ENCODE results near the gene LETM1.

Gene LETM1

GRCh38 chr4:1797298-1797860 lies 58.6 kb downstream of the LETM1 start:
- DNase-seq (ENCODE audit: low read depth in 1 of 2, low spot score in 1 of 2): no peak

GRCh38 chr4:1796486-1797204 lies 59.3 kb downstream of the LETM1 start:
- no peak for DNase-seq (ENCODE audit: low read depth in 1 of 2, low spot score in 1 of 2)

- no peak for DNase-seq (ENCODE audit: low read depth in 1 of 2, low spot score in 1 of 2)
These were observed 60.4 kb downstream of the LETM1 start for GRCh38 chr4:1795299-1796195.

- no peak for DNase-seq (ENCODE audit: low read depth in 1 of 2, low spot score in 1 of 2)
These were observed 61.1 kb downstream of the LETM1 start for GRCh38 chr4:1794809-1795298.

- DNase-seq (ENCODE audit: low read depth in 1 of 2, low spot score in 1 of 2): no peak
These were observed 61.8 kb downstream of the LETM1 start for GRCh38 chr4:1793940-1794808.

GRCh38 chr4:1793496-1793840 lies 62.5 kb downstream of the LETM1 start:
- DNase-seq (ENCODE audit: low read depth in 1 of 2, low spot score in 1 of 2): no peak

- peak in 1 of 2 donors; percentile 26 for DNase-seq (ENCODE audit: low read depth in 1 of 2, low spot score in 1 of 2)
These were observed 63.0 kb downstream of the LETM1 start, which contains the start of gene FGFR3 for GRCh38 chr4:1792832-1793495. Gene FGFR3, plus strand, starts transcription at chr4:1793293. Its CDS starts 642 bp downstream, at chr4:1793935.

GRCh38 chr4:1792158-1792831 lies 63.7 kb downstream of the LETM1 start:
- DNase-seq (ENCODE audit: low read depth in 1 of 2, low spot score in 1 of 2): no peak

GRCh38 chr4:1790005-1790404 lies 66.0 kb downstream of the LETM1 start:
- DNase-seq (ENCODE audit: low read depth in 1 of 2, low spot score in 1 of 2): no peak

- DNase-seq (ENCODE audit: low read depth in 1 of 2, low spot score in 1 of 2): no peak
These were observed 66.4 kb downstream of the LETM1 start for GRCh38 chr4:1789552-1789951.

GRCh38 chr4:1788254-1788973 lies 67.5 kb downstream of the LETM1 start:
- no peak for DNase-seq (ENCODE audit: low read depth in 1 of 2, low spot score in 1 of 2)

- DNase-seq (ENCODE audit: low read depth in 1 of 2, low spot score in 1 of 2): no peak
These were observed 68.4 kb downstream of the LETM1 start for GRCh38 chr4:1787411-1788077.

GRCh38 chr4:1786544-1787362 lies 69.2 kb downstream of the LETM1 start:
- DNase-seq (ENCODE audit: low read depth in 1 of 2, low spot score in 1 of 2): no peak

GRCh38 chr4:1785592-1785991 lies 70.4 kb downstream of the LETM1 start:
- no peak for DNase-seq (ENCODE audit: low read depth in 1 of 2, low spot score in 1 of 2)

GRCh38 chr4:1784789-1785591 lies 71.0 kb downstream of the LETM1 start:
- DNase-seq (ENCODE audit: low read depth in 1 of 2, low spot score in 1 of 2): no peak

- DNase-seq (ENCODE audit: low read depth in 1 of 2, low spot score in 1 of 2): no peak
These were observed 71.6 kb downstream of the LETM1 start for GRCh38 chr4:1784395-1784788.

- no peak for DNase-seq (ENCODE audit: low read depth in 1 of 2, low spot score in 1 of 2)
These were observed 72.0 kb downstream of the LETM1 start for GRCh38 chr4:1783970-1784369.
